H1 (cell line): ENCODE measurements around the gene BCAS1. TPM values are rescaled to one million over a fixed set of nuclear protein-coding genes. Genes with fewer than 3 reads are reported as not detected.

Experiments used
- CTCF ChIA-PET: fragments of 300-600 bp; sonication (Branson Sonifier 250); formaldehyde crosslinking; loops from one replicate; lab custom pipeline; 2021; ENCODE audit not compliant: partially characterized antibody; lab: Charles Lee
- POLR2A ChIA-PET: fragments of 300-600 bp; sonication (Branson Sonifier 250); formaldehyde crosslinking; loops from one replicate; lab custom pipeline; 2021; ENCODE audit warnings: inconsistent platforms; ENCODE audit not compliant: partially characterized antibody; lab: Charles Lee
- DNase-seq, 2 experiments: peaks; one replicate each; pipeline versions ENCODE4 v3.0.0 to v3.0.0-alpha.2; 2010 to 2022; ENCODE audit warnings: low spot score in 2 of 2, low read depth in 1 of 2, mixed read lengths in 1 of 2
- FAIRE-seq: peaks from 2 replicates; lab custom pipeline; 2011; peaks lifted over from hg19 to GRCh38; lab: Jason Lieb, UNC
- H2AFZ ChIP-seq: 2 replicates; pipeline ENCODE4 v1.8.1; 2012; ENCODE audit warnings: low read length, inconsistent platforms
- H2AK5ac ChIP-seq: 2 replicates; pipeline ENCODE4 v1.6.1; 2013; ENCODE audit warnings: low read depth, low read length
- H2BK120ac ChIP-seq: replicated peaks from 2 replicates; pipeline ENCODE3; 2013; ENCODE audit warnings: low read depth, low read length, inconsistent platforms
- H2BK12ac ChIP-seq: 2 replicates; pipeline ENCODE4 v1.6.1; 2013; ENCODE audit warnings: low read depth, low read length
- H2BK15ac ChIP-seq: 2 replicates; pipeline ENCODE4 v1.6.1; 2013; ENCODE audit warnings: low read length
- H2BK20ac ChIP-seq: 2 replicates; pipeline ENCODE4 v1.6.1; 2013; ENCODE audit warnings: low read length
- H2BK5ac ChIP-seq: 2 replicates; pipeline ENCODE4 v1.6.1; 2013; ENCODE audit warnings: low read depth, low read length
- H3K14ac ChIP-seq: 2 replicates; pipeline ENCODE4 v1.6.1; 2013; ENCODE audit warnings: inconsistent platforms; ENCODE audit not compliant: insufficient read length
- H3K18ac ChIP-seq: 2 replicates; pipeline ENCODE4 v1.6.1; 2013; ENCODE audit warnings: low read length; ENCODE audit errors: extremely low read depth
- H3K23ac ChIP-seq: 2 replicates; pipeline ENCODE4 v1.6.1; 2013; ENCODE audit warnings: inconsistent platforms; ENCODE audit not compliant: insufficient read length
- H3K23me2 ChIP-seq: 2 replicates; pipeline ENCODE4 v1.6.1; 2013; ENCODE audit warnings: low read depth, low read length
- H3K27ac ChIP-seq: 2 replicates; pipeline ENCODE4 v1.6.1; 2011; ENCODE audit warnings: low read depth, low read length, inconsistent platforms
- H3K27me3 ChIP-seq, 4 experiments: replicated peaks in 1 of 4; 1 replicate in 1 of 4; 2 replicates in 3 of 4; pipeline versions ENCODE4 v1.6.1 to v1.8.1; 2011 to 2013; ENCODE audit warnings: low read length in 3 of 4, mild to moderate bottlenecking in 3 of 4, inconsistent platforms in 2 of 4, mixed read lengths in 2 of 4, moderate library complexity in 1 of 4; ENCODE audit not compliant: control insufficient read depth in 3 of 4, insufficient read depth in 3 of 4; ENCODE audit errors: extremely low read depth in 1 of 4
- H3K36me3 ChIP-seq, 4 experiments: 2 replicates each; pipeline versions ENCODE4 v1.6.1 to v1.8.1; 2011 to 2013; ENCODE audit warnings: mild to moderate bottlenecking in 4 of 4, low read length in 3 of 4, moderate library complexity in 2 of 4, control low read depth in 1 of 4, inconsistent platforms in 1 of 4; ENCODE audit not compliant: insufficient read depth in 4 of 4, control insufficient read depth in 2 of 4
- H3K4ac ChIP-seq: replicated peaks from 2 replicates; pipeline ENCODE3; 2013; ENCODE audit warnings: low read length, low read depth, mixed read lengths, inconsistent platforms; ENCODE audit not compliant: insufficient read length
- H3K4me1 ChIP-seq, 4 experiments: replicated peaks in 1 of 4; 1 replicate in 1 of 4; 2 replicates in 3 of 4; pipeline versions ENCODE4 v1.6.1 to v1.8.1; 2011 to 2013; ENCODE audit warnings: low read length in 3 of 4, inconsistent platforms in 2 of 4, mixed read lengths in 1 of 4; ENCODE audit not compliant: insufficient read depth in 4 of 4, control insufficient read depth in 3 of 4
- H3K4me2 ChIP-seq, 2 experiments: 2 replicates each; pipeline versions ENCODE4 v1.6.1 to v1.8.1; 2011 to 2013; ENCODE audit warnings: low read depth in 2 of 2, low read length in 2 of 2, control low read depth in 1 of 2, inconsistent platforms in 1 of 2, mild to moderate bottlenecking in 1 of 2; ENCODE audit not compliant: insufficient read depth in 1 of 2
- H3K4me3 ChIP-seq, 4 experiments: fragments of 200-600, 300-600 bp in 1 of 4; sonication (generic), shearing (Covaris generic), sonication (Bioruptor Twin) in 1 of 4; 2 replicates each; pipeline versions ENCODE4 v1.5.1 to v1.8.1; 2011 to 2016; ENCODE audit warnings: low read length in 4 of 4, low read depth in 3 of 4, control low read depth in 2 of 4, inconsistent platforms in 2 of 4, mild to moderate bottlenecking in 2 of 4, mixed read lengths in 1 of 4, moderate library complexity in 1 of 4; ENCODE audit not compliant: insufficient read depth in 2 of 4; ENCODE audit errors: extremely low read depth in 1 of 4
- H3K56ac ChIP-seq: replicated peaks from 2 replicates; pipeline ENCODE3; 2013; ENCODE audit warnings: low read depth, mild to moderate bottlenecking, mixed read lengths, low read length, inconsistent platforms; ENCODE audit not compliant: insufficient read length
- H3K79me1 ChIP-seq: 2 replicates; pipeline ENCODE4 v1.6.1; 2013; ENCODE audit warnings: low read depth, low read length, control low read depth
- H3K79me2 ChIP-seq, 2 experiments: 2 replicates each; pipeline versions ENCODE4 v1.6.1 to v1.8.1; 2012 to 2013; ENCODE audit warnings: low read length in 2 of 2, mild to moderate bottlenecking in 2 of 2, inconsistent platforms in 1 of 2; ENCODE audit not compliant: insufficient read depth in 2 of 2, control insufficient read depth in 1 of 2
- H3K9ac ChIP-seq, 4 experiments: replicated peaks in 1 of 4; 1 replicate in 1 of 4; 2 replicates in 3 of 4; pipeline versions ENCODE4 v1.6.1 to v1.8.1; 2011 to 2013; ENCODE audit warnings: low read depth in 3 of 4, low read length in 3 of 4, control low read depth in 2 of 4, mild to moderate bottlenecking in 2 of 4, moderate library complexity in 2 of 4, inconsistent platforms in 1 of 4; ENCODE audit errors: extremely low read depth in 1 of 4
- H3K9me3 ChIP-seq, 2 experiments: 2 replicates each; pipeline versions ENCODE4 v1.6.1 to v1.8.1; 2012 to 2013; ENCODE audit warnings: mild to moderate bottlenecking in 2 of 2, moderate library complexity in 2 of 2, control low read depth in 1 of 2, inconsistent platforms in 1 of 2, low read depth in 1 of 2, low read length in 1 of 2, mixed read lengths in 1 of 2; ENCODE audit not compliant: insufficient read depth in 2 of 2
- H4K20me1 ChIP-seq, 2 experiments: replicated peaks in 1 of 2; 2 replicates each; pipeline versions ENCODE3 to v1.8.1; 2011 to 2013; ENCODE audit warnings: inconsistent platforms in 2 of 2, low read length in 2 of 2, mild to moderate bottlenecking in 1 of 2; ENCODE audit not compliant: insufficient read depth in 2 of 2, control insufficient read depth in 1 of 2
- H4K5ac ChIP-seq: 2 replicates; pipeline ENCODE4 v1.6.1; 2013; ENCODE audit warnings: low read length, low read depth, mixed read lengths, inconsistent platforms; ENCODE audit not compliant: insufficient read length
- H4K8ac ChIP-seq: 2 replicates; pipeline ENCODE4 v1.8.0; 2013; ENCODE audit warnings: mild to moderate bottlenecking, moderate library complexity, low read length, inconsistent platforms; ENCODE audit not compliant: insufficient read depth; ENCODE audit errors: extremely low read depth
- H4K91ac ChIP-seq: replicated peaks from 2 replicates; pipeline ENCODE3; 2013; ENCODE audit warnings: low read length, mixed read lengths, inconsistent platforms; ENCODE audit not compliant: insufficient read length
- BRCA1 ChIP-seq: IDR thresholded peaks from 2 replicates; pipeline ENCODE4 v1.6.1; 2012; ENCODE audit warnings: low read depth, low read length, improper control_type of control experiment
- CREB1 ChIP-seq: IDR thresholded peaks from 2 replicates; pipeline ENCODE4 v1.6.1; 2012; ENCODE audit warnings: inconsistent platforms
- CTBP2 ChIP-seq: IDR thresholded peaks from 2 replicates; pipeline ENCODE4 v1.7.0; 2011; ENCODE audit warnings: borderline replicate concordance, mild to moderate bottlenecking, moderate library complexity, mixed read lengths, low read length; ENCODE audit not compliant: insufficient read depth, insufficient read length
- EZH2 ChIP-seq: fragments of 200-600 bp; sonication (generic); IDR thresholded peaks from 2 replicates; pipeline ENCODE4 v1.7.1; 2012; ENCODE audit warnings: low read depth, mild to moderate bottlenecking, moderate library complexity, low read length, inconsistent platforms; ENCODE audit not compliant: severe bottlenecking
- JUN ChIP-seq: IDR thresholded peaks from 2 replicates; pipeline ENCODE4 v1.6.1; 2011; ENCODE audit warnings: low read depth, mild to moderate bottlenecking, improper control_type of control experiment, low read length
- RAD21 ChIP-seq, 2 experiments: IDR thresholded peaks in 1 of 2; conservative IDR thresholded peaks in 1 of 2; 2 replicates each; pipeline ENCODE4 v1.6.1; 2011; ENCODE audit warnings: low read depth in 2 of 2, low read length in 2 of 2, improper control_type of control experiment in 1 of 2, inconsistent platforms in 1 of 2, mild to moderate bottlenecking in 1 of 2, moderate library complexity in 1 of 2
- TAF1 ChIP-seq: IDR thresholded peaks from 2 replicates; pipeline ENCODE4 v1.6.1; 2011; ENCODE audit warnings: mild to moderate bottlenecking, low read depth, low read length
- TBP ChIP-seq: IDR thresholded peaks from 2 replicates; pipeline ENCODE4 v1.6.1; 2011; ENCODE audit warnings: low read depth, low read length, improper control_type of control experiment
- TEAD4 ChIP-seq: IDR thresholded peaks from 2 replicates; pipeline ENCODE4 v1.6.1; 2012; ENCODE audit warnings: low read depth, low read length, inconsistent platforms, mixed read lengths
- WGBS, 2 experiments: shearing (Covaris generic) in 1 of 2; methylation state at CpG; one replicate each; pipeline versions ENCODE4 v1.1.6 to v1.1.7; 2013 to 2015; ENCODE audit warnings: low lambda C conversion rate in 2 of 2, mixed read lengths in 2 of 2, inconsistent platforms in 1 of 2, low coverage in 1 of 2, missing lambda C conversion rate in 1 of 2; ENCODE audit not compliant: insufficient replicate concordance in 2 of 2, insufficient coverage in 1 of 2, insufficient read length in 1 of 2; ENCODE audit errors: extremely low coverage in 1 of 2, missing lambda C conversion rate in 1 of 2; 5-methylcytosine and 5-hydroxymethylcytosine counted together
- polyA plus RNA-seq, 7 experiments: library from polyadenylated mRNA; depleted of rRNA in 3 of 7; stranded (reverse) in 5 of 7; unstranded in 2 of 7; fragments of >200 nt in 5 of 7; fragments of 200-250 nt in 2 of 7; gene quantifications; 1 replicate in 5 of 7; 2 replicates in 1 of 7; 4 replicates in 1 of 7; pipeline versions ENCODE4 v1.2.1 to v1.2.3, GENCODE V29; 2011 to 2013; ENCODE audit warnings: missing spikeins in 2 of 7, mixed read lengths in 2 of 7
- total RNA-seq: library from RNA; stranded (reverse); fragmentation: NEBNext Ultra II Directional; extraction: Animal tissue kit (Norgen Biotek cat#: 25700); gene quantifications from 2 replicates; pipeline ENCODE4 v1.2.1, GENCODE V29; 2021
- TF ChIP-seq, protein P1 (sequence below): IDR thresholded peaks from 2 replicates; pipeline ENCODE4 v1.6.1; 2012; ENCODE audit warnings: low read length, inconsistent platforms
- TF ChIP-seq, protein P2 (sequence below): IDR thresholded peaks from 2 replicates; pipeline ENCODE4 v1.6.1; 2011; ENCODE audit warnings: low read length, improper control_type of control experiment

BCAS1 gene
- total and polyA plus RNA-seq, 2 of the 8 experiments (the other 6 are each of a cell fraction or from before 2014, with no cell fraction given), result 0.06 to 0.19 TPM

DNA sequence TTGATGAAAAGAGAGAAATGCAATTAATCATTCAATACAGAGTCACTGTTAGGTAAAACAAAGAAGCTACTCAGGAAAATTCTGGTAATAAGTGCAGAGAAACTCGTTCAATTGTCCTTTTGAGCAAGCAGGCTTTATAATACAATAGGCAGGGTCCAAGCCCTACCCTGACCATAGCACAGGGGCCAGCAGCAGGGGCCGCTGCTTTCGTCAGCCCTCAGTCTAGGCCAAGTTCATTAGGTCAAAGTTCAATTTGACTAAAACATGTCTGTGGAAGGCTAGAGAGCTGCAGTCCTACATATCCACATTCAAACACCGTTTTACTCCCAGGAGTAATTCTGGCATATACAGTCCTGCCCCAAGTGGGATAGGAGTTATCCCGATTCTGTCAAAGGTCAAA, 94.6 kb downstream of the BCAS1 start:
- no peak overlapping the region for H2BK5ac ChIP-seq
- no peak overlapping the region for H2BK12ac ChIP-seq
- WGBS, 2 experiments, result 92% methylated on average over 5 of the region's 5 CpGs; no CpG with 5 or more reads in 1 of the 2 experiments
- no peak overlapping the region for H3K27ac ChIP-seq
- H3K9ac ChIP-seq, result no peak overlapping the region
- no peak overlapping the region for H4K8ac ChIP-seq
- H2BK120ac ChIP-seq, result no peak overlapping the region
- H3K56ac ChIP-seq, result no peak overlapping the region
- no peak overlapping the region for H3K14ac ChIP-seq
- H3K18ac ChIP-seq, result no peak overlapping the region
- H3K79me1 ChIP-seq, result no peaks in the 10 kb centered on the region
- H3K23ac ChIP-seq, result no peak overlapping the region
- no peaks in the 10 kb centered on the region for H3K9me3 ChIP-seq
- no peak overlapping the region for H4K5ac ChIP-seq
- no peak overlapping the region for H2AK5ac ChIP-seq
- no peaks in the 10 kb centered on the region for H4K20me1 ChIP-seq
- H3K4me1 ChIP-seq, result no peaks in the 10 kb centered on the region
- H3K79me2 ChIP-seq, result no peaks in the 10 kb centered on the region
- ChIA-PET CTCF (no interaction called here), POLR2A (no interaction called here)
- FAIRE-seq, result no peak
- DNase-seq, result no peak
- no peaks in the 10 kb centered on the region for H3K27me3 ChIP-seq
- no peak overlapping the region for H3K4ac ChIP-seq
- H2BK20ac ChIP-seq, result no peak overlapping the region
- no peak overlapping the region for H4K91ac ChIP-seq
- no peaks in the 10 kb centered on the region for H3K23me2 ChIP-seq
- no peak overlapping the region for H2AFZ ChIP-seq
- H2BK15ac ChIP-seq, result no peak overlapping the region
- no peaks in the 10 kb centered on the region for H3K36me3 ChIP-seq
- H3K4me3 ChIP-seq, result no peak overlapping the region
- no peak overlapping the region for H3K4me2 ChIP-seq
- no peak for TF ChIP-seq CTBP2
- TF ChIP-seq JUN, result no peak
- TF ChIP-seq CREB1, result no peak
- no peak for TF ChIP-seq EZH2
- TF ChIP-seq BRCA1, result no peak
- TF ChIP-seq, protein P1, sequence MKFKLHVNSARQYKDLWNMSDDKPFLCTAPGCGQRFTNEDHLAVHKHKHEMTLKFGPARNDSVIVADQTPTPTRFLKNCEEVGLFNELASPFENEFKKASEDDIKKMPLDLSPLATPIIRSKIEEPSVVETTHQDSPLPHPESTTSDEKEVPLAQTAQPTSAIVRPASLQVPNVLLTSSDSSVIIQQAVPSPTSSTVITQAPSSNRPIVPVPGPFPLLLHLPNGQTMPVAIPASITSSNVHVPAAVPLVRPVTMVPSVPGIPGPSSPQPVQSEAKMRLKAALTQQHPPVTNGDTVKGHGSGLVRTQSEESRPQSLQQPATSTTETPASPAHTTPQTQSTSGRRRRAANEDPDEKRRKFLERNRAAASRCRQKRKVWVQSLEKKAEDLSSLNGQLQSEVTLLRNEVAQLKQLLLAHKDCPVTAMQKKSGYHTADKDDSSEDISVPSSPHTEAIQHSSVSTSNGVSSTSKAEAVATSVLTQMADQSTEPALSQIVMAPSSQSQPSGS, result no peak
- TF ChIP-seq, protein P2, sequence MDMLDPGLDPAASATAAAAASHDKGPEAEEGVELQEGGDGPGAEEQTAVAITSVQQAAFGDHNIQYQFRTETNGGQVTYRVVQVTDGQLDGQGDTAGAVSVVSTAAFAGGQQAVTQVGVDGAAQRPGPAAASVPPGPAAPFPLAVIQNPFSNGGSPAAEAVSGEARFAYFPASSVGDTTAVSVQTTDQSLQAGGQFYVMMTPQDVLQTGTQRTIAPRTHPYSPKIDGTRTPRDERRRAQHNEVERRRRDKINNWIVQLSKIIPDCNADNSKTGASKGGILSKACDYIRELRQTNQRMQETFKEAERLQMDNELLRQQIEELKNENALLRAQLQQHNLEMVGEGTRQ, result no peak
- TF ChIP-seq TBP, result no peak
- TF ChIP-seq TEAD4, result no peak
- no peak for TF ChIP-seq TAF1
- TF ChIP-seq RAD21 (IDR thresholded peaks at IDR 0.05 in 1 of 2, conservative IDR thresholded peaks at IDR 0.05 in 1 of 2; ENCODE audit: low read depth in 2 of 2, low read length in 2 of 2), result no peak
